ENCODE measurements around the gene GALNT1. TPM values are rescaled to one million over a fixed set of nuclear protein-coding genes. Genes with fewer than 3 reads are reported as not detected.

GALNT1 gene
- total RNA-seq, 1 donor from 2014 or later: 95.4 TPM

GRCh38 chr18:35616664-35617423 lies 35.3 kb downstream of the GALNT1 start:
- DNase-seq (ENCODE audit: low read depth): peak; percentile 63

- no peak for DNase-seq (ENCODE audit: low read depth)
Observed at GRCh38 chr18:35617865-35618264, 36.3 kb downstream of the GALNT1 start.

DNA sequence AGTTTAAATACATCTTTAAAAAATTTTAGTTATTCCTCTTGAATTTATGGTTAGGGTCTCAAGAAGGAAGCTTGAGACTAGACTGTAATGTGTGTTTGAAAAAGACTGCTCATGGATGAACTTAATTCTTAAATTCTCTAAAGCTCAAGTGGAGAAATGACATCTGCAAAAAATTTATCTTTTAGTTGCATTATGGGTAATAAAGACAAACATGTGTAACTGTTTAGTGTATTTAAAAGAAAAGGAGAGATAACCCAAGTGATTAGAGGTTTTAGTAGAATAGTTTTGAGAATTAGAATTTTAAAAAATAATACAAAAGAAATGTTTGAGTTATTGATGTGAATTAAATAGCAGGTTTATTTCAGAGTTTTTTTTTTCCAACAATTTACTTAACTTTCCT lies 36.7 kb downstream of the GALNT1 start:
- no peak for DNase-seq (ENCODE audit: low read depth)

GRCh38 chr18:35618696-35619095 lies 37.2 kb downstream of the GALNT1 start:
- no peak for DNase-seq (ENCODE audit: low read depth)

DNA sequence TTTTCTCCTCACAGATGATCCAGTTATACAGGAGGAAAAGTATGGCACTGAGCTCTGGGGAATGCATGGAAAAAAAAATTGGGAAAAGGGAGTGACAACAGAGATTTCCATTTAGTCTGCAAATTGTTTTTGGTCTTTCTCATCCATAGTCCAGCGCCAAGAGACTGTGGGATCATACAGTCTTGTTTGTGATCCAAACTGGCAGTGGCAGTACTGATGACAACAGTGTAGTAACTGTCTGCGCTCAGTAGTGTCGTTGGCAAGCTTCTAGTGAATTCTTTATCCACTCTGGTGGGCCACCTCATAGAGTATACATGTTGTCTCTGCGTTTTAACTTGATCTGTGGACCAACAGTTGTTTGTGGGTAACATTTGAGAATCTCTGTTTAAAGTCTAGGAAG lies 37.9 kb downstream of the GALNT1 start:
- DNase-seq (ENCODE audit: low read depth): peak; percentile 31

DNA sequence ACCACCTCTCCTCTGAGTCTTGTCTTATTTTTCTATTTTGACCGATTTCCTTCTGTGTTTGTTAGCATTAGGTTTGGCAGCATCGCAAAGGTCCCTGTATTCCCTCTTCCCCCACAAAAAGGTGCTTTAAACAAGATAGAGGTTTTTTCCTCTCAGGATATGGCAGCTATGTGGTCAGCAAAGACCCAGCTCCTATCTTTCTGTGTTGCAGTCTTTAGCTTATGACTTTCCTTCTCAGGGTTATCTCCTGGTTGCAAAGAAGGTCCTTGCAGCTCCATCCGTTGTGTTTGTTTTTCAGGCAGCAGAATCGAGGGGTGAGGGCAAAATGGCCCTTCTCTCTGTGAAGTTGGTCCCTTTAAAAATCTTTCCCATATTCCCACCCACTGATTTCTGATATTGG lies 38.4 kb downstream of the GALNT1 start:
- DNase-seq (ENCODE audit: low read depth): no peak

DNA sequence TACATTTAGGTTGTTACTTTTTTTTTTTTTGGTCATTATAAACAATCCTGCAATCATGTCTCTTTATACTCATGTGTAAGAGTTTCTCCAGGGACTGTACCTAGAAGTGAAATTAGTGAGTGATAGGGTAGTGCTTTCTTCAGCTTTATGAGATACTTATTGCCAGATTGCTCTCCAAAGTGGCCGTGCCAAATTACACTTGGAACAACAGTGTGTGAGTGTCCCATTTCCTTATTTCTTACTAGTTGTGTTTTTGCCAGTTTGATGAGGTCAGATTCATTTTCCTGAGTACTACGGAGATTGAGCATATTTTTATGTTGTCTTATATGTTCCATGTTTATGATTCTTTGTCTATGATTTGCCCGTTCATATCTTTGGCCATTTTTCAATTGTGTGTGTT lies 39.2 kb downstream of the GALNT1 start:
- DNase-seq (ENCODE audit: low read depth): no peak

GRCh38 chr18:35623255-35623654 lies 41.7 kb downstream of the GALNT1 start:
- DNase-seq (ENCODE audit: low read depth): no peak

DNA sequence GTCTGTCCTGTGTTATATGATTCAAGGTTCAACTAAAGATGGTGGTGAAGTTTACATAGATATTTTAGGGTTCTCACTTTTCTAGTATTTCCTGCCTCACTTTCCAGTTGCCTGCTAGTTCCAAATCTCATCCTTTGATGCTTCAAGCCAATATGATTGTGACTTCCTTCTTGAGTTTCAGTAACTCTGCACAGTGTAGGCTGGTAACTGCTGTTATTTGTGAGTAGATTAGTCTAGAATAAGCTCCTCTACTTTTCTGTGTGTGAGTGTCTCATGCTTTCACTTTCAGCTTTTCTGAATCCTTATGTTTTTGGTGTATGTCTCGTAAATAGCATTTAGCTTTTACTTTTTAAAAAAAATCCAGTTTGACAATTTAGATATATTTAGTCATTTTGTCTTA lies 42.6 kb downstream of the GALNT1 start:
- DNase-seq (ENCODE audit: low read depth): no peak

DNA sequence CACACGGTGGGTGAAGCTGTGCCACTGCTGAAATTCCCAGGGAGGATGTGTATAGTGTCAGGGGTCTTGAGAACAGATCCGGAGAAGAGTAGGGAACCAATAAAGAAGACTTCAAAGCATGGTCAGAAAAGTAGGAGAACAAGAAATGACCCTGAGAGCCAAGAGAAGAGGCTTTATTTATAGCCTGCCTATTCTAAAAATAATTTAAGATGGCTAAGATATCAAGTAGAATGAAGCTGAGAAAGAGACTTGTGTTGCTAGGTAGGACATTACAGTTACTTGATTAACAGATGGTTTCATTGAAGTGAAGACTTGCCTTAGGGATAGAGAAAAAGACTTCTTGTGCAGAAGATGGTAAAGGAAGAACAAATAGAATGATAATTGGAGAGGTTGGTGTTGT lies 43.7 kb downstream of the GALNT1 start:
- DNase-seq (ENCODE audit: low read depth): no peak

DNA sequence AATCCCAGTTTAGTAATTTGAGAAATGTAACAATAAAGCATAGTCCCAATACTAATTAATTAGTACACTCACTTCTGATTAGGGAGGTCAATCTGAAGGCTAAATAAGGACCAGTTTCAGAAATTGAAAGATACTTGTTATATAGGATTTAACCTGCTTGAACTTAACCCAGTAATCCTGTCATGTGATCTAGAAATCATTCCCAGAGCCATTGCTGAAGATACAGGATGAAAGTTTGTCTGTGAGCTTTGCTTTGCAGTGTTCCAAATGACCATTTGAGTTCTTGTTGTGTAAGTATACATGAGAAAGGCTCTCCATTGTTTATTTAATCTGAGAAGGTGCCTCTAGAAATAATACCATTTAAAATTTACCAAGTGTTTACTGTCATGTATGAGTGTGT lies 52.2 kb downstream of the GALNT1 start:
- no peak for DNase-seq (ENCODE audit: low read depth)

DNA sequence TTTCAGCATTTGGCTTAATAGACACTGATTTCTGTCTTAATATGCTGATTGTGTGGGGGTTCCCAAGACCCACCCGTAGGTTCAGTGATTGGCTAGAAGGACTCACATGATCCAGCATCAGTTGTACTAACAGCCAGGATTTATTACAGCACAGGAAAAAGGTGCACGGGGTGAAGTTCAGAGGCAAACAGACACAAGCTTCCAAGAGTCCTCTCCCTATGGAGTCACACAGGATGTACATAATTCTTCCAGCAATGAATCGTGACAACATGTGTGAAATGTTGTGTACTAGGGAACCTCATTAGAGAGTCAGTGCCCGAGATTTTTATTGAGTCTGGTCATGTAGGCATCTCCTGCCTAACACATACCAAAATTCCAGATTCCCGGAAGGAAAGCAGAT lies 52.8 kb downstream of the GALNT1 start:
- DNase-seq (ENCODE audit: low read depth): peak; percentile 35

GRCh38 chr18:35635170-35635569 lies 53.6 kb downstream of the GALNT1 start:
- peak; percentile 91 for DNase-seq (ENCODE audit: low read depth)

DNA sequence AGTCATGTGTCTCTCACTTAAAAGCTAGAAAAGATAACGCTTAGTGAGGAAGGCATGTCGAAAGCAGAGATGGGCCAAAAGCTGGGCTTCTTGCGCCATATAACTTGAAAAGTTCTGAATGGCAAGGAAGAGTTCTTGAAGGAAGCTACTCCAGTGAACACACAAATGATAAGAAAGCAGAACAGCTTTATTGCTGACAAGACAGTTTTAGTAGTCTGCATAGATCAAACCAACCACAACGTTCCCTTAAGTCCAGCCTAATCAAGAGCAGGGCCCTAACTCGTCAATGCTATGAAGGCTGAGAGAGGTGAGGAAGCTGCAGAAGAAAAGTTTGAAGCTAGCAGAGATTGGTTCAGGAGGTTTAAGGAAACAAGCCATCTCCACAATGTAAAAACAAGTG lies 55.7 kb downstream of the GALNT1 start:
- no peak for DNase-seq (ENCODE audit: low read depth)

- no peak for DNase-seq (ENCODE audit: low read depth)
Observed at GRCh38 chr18:35639296-35639695, 57.8 kb downstream of the GALNT1 start.

DNA sequence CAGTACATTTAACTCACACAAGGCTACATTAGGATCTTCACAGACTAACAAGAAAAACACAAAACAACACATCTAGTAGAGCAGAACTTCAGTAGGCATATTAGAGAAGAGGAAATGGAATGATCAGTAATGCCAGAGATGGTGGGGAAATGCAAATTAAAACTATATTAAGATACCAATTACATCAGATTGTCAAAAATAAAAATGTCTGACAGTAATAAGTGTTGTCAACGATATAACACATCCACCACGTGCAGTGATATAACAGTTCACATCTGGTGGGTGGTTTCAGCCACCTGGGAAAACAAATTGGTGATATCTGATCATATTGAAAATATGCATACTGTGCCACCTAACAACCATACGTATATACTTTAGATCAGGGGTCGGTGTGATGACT lies 59.9 kb downstream of the GALNT1 start:
- DNase-seq (ENCODE audit: low read depth): no peak

GRCh38 chr18:35641916-35642315 lies 60.4 kb downstream of the GALNT1 start:
- no peak for DNase-seq (ENCODE audit: low read depth)

DNA sequence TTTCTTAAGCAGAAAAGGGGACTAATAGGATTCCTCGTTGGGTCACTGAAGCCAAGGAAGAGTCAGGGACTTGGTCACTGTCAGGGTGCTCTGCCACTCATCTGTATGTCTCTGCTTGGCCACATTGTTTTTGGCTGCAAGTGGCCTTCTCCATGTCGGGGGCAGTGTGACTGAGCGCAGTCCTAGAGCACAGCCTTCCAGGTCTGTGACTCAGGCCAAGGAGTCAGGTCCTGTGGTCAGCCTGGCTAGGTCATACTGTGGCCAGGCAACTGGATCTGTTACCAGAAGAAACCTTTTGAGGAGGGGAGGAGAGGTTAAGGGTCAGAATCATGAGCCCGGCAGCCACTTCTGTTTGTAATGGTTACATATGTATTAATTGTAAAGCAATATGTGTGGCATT lies 61.3 kb downstream of the GALNT1 start:
- peak; percentile 78 for DNase-seq (ENCODE audit: low read depth)

- DNase-seq (ENCODE audit: low read depth): no peak
Observed at GRCh38 chr18:35646449-35646848, 64.9 kb downstream of the GALNT1 start.

- no peak for DNase-seq (ENCODE audit: low read depth)
Observed at GRCh38 chr18:35653392-35654135, 72.0 kb downstream of the GALNT1 start.

GRCh38 chr18:35658112-35658511 lies 76.6 kb downstream of the GALNT1 start:
- DNase-seq (ENCODE audit: low read depth): no peak

DNA sequence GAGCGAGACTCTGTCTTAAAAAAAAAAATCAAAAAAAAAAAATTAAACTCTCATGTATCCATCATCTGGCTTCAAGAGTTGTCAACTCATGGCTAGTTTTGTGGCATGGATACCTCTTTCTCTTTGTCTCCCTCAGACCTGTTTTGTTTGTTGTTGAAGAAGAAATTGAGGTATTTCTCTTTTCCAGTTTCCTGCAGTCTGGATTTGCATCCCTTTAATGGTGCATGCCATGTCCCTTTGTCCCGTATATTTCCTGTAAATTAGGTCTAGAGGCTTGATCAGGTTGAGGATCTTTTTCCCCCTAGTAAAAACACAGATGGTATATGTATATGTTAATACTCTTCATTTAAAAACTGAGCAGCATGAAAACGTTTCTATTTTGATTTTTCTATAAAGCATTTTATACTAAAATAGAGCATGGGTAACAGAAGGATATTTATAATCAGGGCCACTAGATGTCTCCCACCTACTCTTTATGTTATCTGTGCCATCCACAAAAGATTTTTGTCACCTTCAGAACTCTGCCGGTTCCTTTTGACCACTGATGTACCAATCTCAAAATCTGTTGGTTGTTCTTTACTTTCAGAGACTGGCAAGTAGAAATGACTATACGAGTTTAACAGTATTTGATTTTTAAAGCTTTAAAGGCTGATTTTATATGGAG lies 80.1 kb downstream of the GALNT1 start:
- DNase-seq (ENCODE audit: low read depth): no peak

All from myocyte (in vitro differentiated cells).